Nephron progenitor cell (in vitro differentiated cells): ENCODE measurements around the gene AGAP1.
A peak's percentile ranks its signal among the peaks of the same experiment; 100 is the strongest.

Source experiments
- DNase-seq: peaks from one replicate; pipeline ENCODE4 v3.0.0; 2021
- H3K27ac Mint-ChIP-seq: 2 replicates; pipeline ENCODE4 v1.8.0; 2021; ENCODE audit warnings: mild to moderate bottlenecking, moderate library complexity, mixed read lengths
- H3K27me3 Mint-ChIP-seq: 2 replicates; pipeline ENCODE4 v1.8.0; 2021; ENCODE audit warnings: mild to moderate bottlenecking, low read depth, mixed read lengths; ENCODE audit not compliant: poor library complexity
- H3K36me3 Mint-ChIP-seq: 2 replicates; pipeline ENCODE4 v1.8.0; 2021; ENCODE audit warnings: low read depth, mixed read lengths
- H3K4me1 Mint-ChIP-seq: 2 replicates; pipeline ENCODE4 v1.8.0; 2021; ENCODE audit warnings: mixed read lengths
- H3K4me3 Mint-ChIP-seq: 2 replicates; pipeline ENCODE4 v1.8.0; 2021; ENCODE audit warnings: mild to moderate bottlenecking, moderate library complexity, mixed read lengths
- H3K9me3 Mint-ChIP-seq: 2 replicates; pipeline ENCODE4 v1.8.0; 2021; ENCODE audit warnings: mild to moderate bottlenecking, moderate library complexity, mixed read lengths
- CTCF ChIP-seq: fragments of 200-600 bp; sonication (generic); IDR thresholded peaks from 2 replicates; pipeline ENCODE4 v1.5.0; 2021; ENCODE audit warnings: antibody characterized with exemption

The AGAP1 gene

GRCh38 chr2:235774153-235774870, 280.5 kb downstream of the AGAP1 start:
- Mint-ChIP-seq H3K4me3 (no peak overlapping the region), H3K27me3 (peaks cover 3% of the 10 kb centered on the region), H3K9me3 (no peaks in the 10 kb centered on the region), H3K4me1 (peaks cover 24% of the 10 kb centered on the region), H3K27ac (no peak overlapping the region), H3K36me3 (peaks cover 15% of the 10 kb centered on the region)
- TF ChIP-seq CTCF = no peak
- DNase-seq = no peak

GRCh38 chr2:235776531-235776930, 282.7 kb downstream of the AGAP1 start:
- H3K36me3 Mint-ChIP-seq = peaks cover 14% of the 10 kb centered on the region
- no peak overlapping the region for H3K27ac Mint-ChIP-seq
- peaks cover 3% of the 10 kb centered on the region for H3K27me3 Mint-ChIP-seq
- TF ChIP-seq CTCF = no peak
- DNase-seq = no peak
- H3K4me3 Mint-ChIP-seq = no peak overlapping the region
- H3K9me3 Mint-ChIP-seq = no peaks in the 10 kb centered on the region
- H3K4me1 Mint-ChIP-seq = peaks cover 36% of the 10 kb centered on the region

GRCh38 chr2:235779444-235779896, 285.6 kb downstream of the AGAP1 start:
- DNase-seq = peak; percentile 85
- peak; percentile 91 for TF ChIP-seq CTCF
- Mint-ChIP-seq H3K27me3 (peaks cover 3% of the 10 kb centered on the region), H3K27ac (no peak overlapping the region), H3K4me1 (peaks cover 40% of the 10 kb centered on the region), H3K9me3 (no peaks in the 10 kb centered on the region), H3K4me3 (no peak overlapping the region), H3K36me3 (peaks cover 11% of the 10 kb centered on the region)

GRCh38 chr2:235780401-235780800, 286.6 kb downstream of the AGAP1 start:
- TF ChIP-seq CTCF = no peak
- H3K27ac Mint-ChIP-seq = peak overlapping the region; percentile 43
- peaks cover 40% of the 10 kb centered on the region for H3K4me1 Mint-ChIP-seq
- H3K27me3 Mint-ChIP-seq = peaks cover 3% of the 10 kb centered on the region
- no peak for DNase-seq
- H3K9me3 Mint-ChIP-seq = no peaks in the 10 kb centered on the region
- H3K36me3 Mint-ChIP-seq = peaks cover 11% of the 10 kb centered on the region
- H3K4me3 Mint-ChIP-seq = no peak overlapping the region

- DNase-seq = no peak
Measured at GRCh38 chr2:235781775-235782174, 287.9 kb downstream of the AGAP1 start.

More at GRCh38 chr2:235781775-235782174, 287.9 kb downstream of the AGAP1 start:
- H3K27me3 Mint-ChIP-seq = no peaks in the 10 kb centered on the region
- peak overlapping the region; percentile 57 for H3K27ac Mint-ChIP-seq
- TF ChIP-seq CTCF = no peak
- peaks cover 24% of the 10 kb centered on the region for H3K36me3 Mint-ChIP-seq
- H3K4me1 Mint-ChIP-seq = peaks cover 34% of the 10 kb centered on the region
- no peak overlapping the region for H3K4me3 Mint-ChIP-seq
- H3K9me3 Mint-ChIP-seq = no peaks in the 10 kb centered on the region
